Measurements from ENCODE around the gene GATB. TPM values are rescaled to one million over a fixed set of nuclear protein-coding genes. Genes with fewer than 3 reads are reported as not detected.

Gene GATB
- total and polyA plus RNA-seq, 2 of the 4 experiments (the other 2 are of a cell fraction) = 18.7 to 20.3 TPM

DNA sequence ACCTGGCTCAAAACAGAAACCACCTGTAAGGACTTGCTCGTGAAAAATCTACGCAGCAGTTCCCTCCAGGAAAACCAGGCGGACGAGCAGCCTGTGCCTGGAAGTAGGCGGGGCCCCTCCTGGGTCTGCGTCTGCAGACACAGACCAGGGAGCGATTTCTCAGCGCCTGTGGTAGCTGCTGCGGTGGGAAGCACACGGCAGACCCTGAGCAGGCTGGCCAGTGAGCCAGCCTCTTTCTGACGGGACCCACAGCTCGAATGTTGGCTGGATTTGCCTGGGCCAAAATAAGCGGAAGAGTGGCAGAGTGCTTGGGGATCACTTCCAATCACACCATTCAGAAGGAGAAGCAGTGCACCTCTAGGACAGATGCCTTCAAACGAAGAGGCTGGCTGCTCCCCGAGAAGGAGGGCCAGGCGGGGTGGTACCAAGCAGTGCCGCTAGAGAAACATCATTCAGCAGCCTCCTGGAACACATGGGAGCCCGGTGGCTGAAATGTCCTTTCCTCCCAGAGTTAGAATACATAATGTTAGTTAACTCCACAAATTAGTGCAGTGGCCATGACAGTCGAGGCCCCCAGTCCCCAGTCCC is 85.9 kb downstream of the GATB start:
- Histone ChIP-seq H2BK5ac (ENCODE audit: low read depth, low read length, poor library complexity, severe bottlenecking) (no peak overlapping the region), H2BK120ac (ENCODE audit: low read depth, low read length) (no peak overlapping the region), H3K14ac (replicated peaks; ENCODE audit: low read depth, low read length) (no peak overlapping the region), H3K56ac (ENCODE audit: extremely low read depth, insufficient read depth, low read length) (no peak overlapping the region), H4K20me1 (ENCODE audit: insufficient read depth, low read length) (no peaks in the 10 kb centered on the region), H3K4me1 (ENCODE audit: control insufficient read depth, insufficient read depth, low read length) (peaks cover 4% of the 10 kb centered on the region; the same call in 1 of the 2 replicates), H3K18ac (ENCODE audit: low read depth, low read length) (no peak overlapping the region), H3K27ac (ENCODE audit: insufficient read depth, low read length) (no peak overlapping the region), H3K79me1 (ENCODE audit: low read depth in 1 of 2, low read length in 2 of 2) (no peaks in the 10 kb centered on the region), H3K9me1 (ENCODE audit: insufficient read depth, low read length) (no peaks in the 10 kb centered on the region; the same call in 1 of the 2 replicates), H2BK20ac (ENCODE audit: low read depth, low read length) (no peak overlapping the region), H3K27me3 (ENCODE audit: control insufficient read depth, insufficient read depth, low read length) (no peaks in the 10 kb centered on the region), H4K8ac (ENCODE audit: low read depth in 2 of 2, low read length in 2 of 2) (no peak overlapping the region), H2BK15ac (ENCODE audit: low read depth, low read length) (no peak overlapping the region), H3K23ac (ENCODE audit: low read depth, low read length) (no peak overlapping the region), H4K5ac (ENCODE audit: low read depth, low read length) (no peak overlapping the region), H3K4me2 (ENCODE audit: low read depth, low read length) (no peak overlapping the region), H3K36me3 (ENCODE audit: control insufficient read depth, insufficient read depth, low read length) (no peaks in the 10 kb centered on the region), H3K9ac (ENCODE audit: low read depth, low read length) (no peak overlapping the region), H2AK5ac (ENCODE audit: low read depth, low read length) (no peak overlapping the region), H2AK9ac (replicated peaks; ENCODE audit: low read depth, low read length, poor library complexity) (no peak overlapping the region), H3K9me3 (ENCODE audit: control insufficient read depth, insufficient read depth, low read length) (no peaks in the 10 kb centered on the region), H3K4ac (ENCODE audit: low read depth, low read length) (no peak overlapping the region), H2AFZ (replicated peaks; ENCODE audit: low read length, poor library complexity) (peak overlapping the region; percentile 25), H4K91ac (ENCODE audit: insufficient read depth, low read depth, low read length) (no peak overlapping the region), H3K4me3 (ENCODE audit: insufficient read depth, low read depth, low read length) (no peak overlapping the region)
- no peak for TF ChIP-seq CHD1 (IDR thresholded peaks at IDR 0.05; ENCODE audit: low read depth, low read length)
- TF ChIP-seq, protein P1, sequence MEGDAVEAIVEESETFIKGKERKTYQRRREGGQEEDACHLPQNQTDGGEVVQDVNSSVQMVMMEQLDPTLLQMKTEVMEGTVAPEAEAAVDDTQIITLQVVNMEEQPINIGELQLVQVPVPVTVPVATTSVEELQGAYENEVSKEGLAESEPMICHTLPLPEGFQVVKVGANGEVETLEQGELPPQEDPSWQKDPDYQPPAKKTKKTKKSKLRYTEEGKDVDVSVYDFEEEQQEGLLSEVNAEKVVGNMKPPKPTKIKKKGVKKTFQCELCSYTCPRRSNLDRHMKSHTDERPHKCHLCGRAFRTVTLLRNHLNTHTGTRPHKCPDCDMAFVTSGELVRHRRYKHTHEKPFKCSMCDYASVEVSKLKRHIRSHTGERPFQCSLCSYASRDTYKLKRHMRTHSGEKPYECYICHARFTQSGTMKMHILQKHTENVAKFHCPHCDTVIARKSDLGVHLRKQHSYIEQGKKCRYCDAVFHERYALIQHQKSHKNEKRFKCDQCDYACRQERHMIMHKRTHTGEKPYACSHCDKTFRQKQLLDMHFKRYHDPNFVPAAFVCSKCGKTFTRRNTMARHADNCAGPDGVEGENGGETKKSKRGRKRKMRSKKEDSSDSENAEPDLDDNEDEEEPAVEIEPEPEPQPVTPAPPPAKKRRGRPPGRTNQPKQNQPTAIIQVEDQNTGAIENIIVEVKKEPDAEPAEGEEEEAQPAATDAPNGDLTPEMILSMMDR (conservative IDR thresholded peaks at IDR 0.05; ENCODE audit: low read depth, low read length) = no peak
- no peak for TF ChIP-seq MAZ (IDR thresholded peaks at IDR 0.05; ENCODE audit: borderline replicate concordance, low read depth, low read length)
- no peak for TF ChIP-seq RAD21 (IDR thresholded peaks at IDR 0.05; ENCODE audit: low read length)
- TF ChIP-seq SMC3 (IDR thresholded peaks at IDR 0.05; ENCODE audit: low read depth, low read length) = no peak
- ChIA-PET CTCF (no interaction called here), POLR2A (ENCODE audit: unreplicated experiment) (no interaction called here)
- intact Hi-C loops (cut with micrococcal nuclease) = no loop called here
- ATAC-seq (ENCODE audit: low read depth) = peak; percentile 46; the same call in 1 of the 2 replicates
- dilution Hi-C loops (cut with HindIII; ENCODE audit: low sequenced_read_pairs, unreplicated experiment) = no loop called here
- in situ Hi-C loops (cut with MboI; ENCODE audit: low sequenced_read_pairs) = no loop called here
- no peak for DNase-seq
- WGBS, 2 experiments (ENCODE audit: extremely low coverage in 2 of 2, insufficient read length in 1 of 2) = 52% methylated on average over 14 of the region's 19 CpGs; no CpG with 5 or more reads in 1 of the 2 experiments
- BruUV-seq (replicated peaks) = no TSS peak

Measured in IMR-90 (cell line).